ENCODE results near the gene PARD3.
"Not testable (repeated sequence)": the region's sequence is repeated elsewhere in the genome, so short reads cannot be mapped to it uniquely, and the experiment has no call there.

PARD3 gene

DNA sequence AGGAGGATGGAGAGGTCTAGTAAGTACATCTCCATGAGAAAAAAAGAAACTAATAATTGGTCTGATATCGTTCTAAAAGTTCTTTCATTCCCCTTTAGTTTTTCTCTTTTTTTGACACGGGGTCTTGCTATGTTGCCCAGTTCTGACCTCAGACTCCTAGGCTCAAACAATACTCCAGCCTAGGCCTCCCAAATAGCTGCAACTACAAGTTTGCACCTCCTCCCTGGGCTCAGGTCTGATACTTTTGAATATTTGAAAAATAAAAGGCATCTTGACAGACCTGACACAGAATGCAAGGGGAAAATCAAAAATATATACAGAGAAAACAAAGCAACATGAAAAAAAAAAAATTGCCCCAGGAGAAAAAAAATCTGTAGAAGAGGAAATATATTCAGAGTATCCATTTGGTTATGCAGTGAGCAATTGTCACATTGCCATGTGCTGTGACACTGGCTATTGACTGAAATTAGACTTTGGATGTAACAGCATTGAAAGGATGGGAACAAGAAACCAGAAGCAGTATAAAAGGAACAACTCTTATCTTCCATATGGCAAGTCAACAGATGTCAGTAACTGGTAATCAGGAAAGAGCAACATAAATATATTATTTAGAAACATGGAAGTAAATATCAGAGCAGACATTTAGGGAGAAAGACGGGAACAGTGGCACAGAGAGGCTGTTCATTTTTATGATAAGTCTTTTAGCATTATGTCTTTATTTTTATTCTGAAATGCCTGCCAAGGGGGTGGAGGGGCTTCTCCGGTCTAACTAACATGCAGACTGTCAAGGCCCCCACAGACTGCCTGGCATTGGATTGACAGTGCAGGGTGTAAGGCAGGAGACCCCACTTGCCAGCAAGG is 408.4 kb downstream of the PARD3 start:
- DNase-seq = no peak

DNA sequence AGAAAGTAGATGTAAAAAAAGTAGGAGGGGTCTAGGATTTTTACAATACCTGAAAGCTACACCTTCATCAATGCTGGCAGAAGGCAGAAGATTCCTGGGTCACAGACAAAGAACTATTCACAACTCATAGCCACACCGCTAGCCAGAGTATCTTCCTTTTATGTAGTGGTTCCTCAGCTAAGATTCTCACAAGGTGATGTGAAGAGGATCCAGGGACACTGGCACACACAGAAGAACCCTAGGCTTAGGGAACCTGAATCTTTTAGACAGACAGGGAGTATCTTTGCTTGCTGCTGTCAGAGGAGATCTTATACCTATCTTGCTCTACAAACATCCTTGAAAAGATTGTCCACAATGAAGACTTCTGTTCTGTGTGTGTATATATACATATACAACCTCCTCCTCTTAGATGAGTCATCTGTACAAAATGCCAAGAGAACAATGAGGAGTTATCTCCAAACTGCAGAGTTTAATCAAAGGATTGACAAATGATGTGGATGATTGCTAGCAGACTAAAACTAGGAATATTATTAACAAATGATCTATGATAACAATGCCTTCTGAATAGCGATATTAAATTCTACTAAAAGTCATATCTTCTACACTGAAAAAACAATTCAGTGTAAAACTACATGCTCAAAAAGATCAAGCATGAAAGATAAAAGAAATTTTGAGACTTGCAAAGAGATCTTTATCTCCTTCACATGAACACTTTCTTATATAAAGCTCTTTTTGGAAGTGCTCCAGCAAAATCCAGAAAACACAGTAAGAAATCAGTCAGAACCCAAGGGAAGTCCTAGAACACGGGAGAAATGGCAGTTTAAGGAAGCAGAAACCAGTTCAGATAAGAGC is 409.3 kb downstream of the PARD3 start:
- DNase-seq = no peak

DNA sequence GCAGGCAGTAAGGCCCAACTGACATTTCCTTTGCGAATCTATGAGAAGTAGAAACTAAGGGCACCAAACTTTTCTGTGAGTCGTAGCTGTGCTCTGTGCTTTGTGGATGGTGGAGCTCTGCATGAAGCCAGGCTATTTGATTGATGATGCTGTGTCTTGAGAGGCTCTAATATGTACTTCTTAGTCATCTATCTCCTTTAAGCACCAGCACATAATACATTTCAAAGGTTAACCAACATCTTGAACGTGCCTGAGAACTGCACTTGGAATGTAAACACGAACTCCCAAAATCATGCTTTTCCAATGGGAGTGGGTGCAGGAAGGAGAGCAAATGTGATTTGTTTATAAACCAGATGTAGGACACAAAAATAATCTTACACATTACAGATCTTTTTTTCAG is 411.6 kb downstream of the PARD3 start:
- no peak for DNase-seq

DNA sequence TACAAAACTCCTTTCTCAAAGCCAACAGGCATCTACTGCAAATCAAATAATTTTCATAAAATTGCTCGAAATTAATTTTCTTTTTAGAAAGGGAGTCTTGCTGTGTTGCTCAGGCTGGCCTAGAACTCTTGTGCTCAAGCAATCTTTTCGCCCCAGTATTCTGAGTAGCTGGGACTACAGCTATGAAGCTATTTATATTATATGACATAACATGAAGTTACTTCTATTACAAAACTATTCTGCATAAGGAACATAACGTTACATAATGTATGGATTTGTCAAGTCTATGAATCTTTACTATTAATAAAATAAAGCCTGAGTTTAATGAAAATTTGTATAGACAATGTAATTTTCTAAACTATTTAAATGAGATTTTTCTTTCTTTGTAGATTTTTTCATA is 415.0 kb downstream of the PARD3 start:
- DNase-seq = no peak

DNA sequence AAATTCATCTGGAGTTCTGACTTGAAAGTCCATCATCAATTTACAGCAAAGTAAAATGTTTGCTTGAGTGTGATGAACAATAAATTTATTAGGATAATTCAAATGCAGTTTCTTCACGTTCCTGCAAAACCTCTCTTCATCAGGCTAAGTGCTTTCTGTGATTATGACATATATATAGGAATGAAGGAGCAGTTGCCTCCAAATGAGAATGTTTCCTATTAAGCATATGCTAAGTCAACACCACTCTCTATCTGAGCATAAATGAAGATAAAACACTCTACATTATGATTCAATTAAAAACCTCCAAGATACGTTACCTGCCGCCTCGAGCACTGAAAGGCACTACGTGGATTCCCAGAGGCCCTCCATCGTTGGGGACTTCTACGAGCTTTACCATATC is 416.1 kb downstream of the PARD3 start:
- no peak for DNase-seq

DNA sequence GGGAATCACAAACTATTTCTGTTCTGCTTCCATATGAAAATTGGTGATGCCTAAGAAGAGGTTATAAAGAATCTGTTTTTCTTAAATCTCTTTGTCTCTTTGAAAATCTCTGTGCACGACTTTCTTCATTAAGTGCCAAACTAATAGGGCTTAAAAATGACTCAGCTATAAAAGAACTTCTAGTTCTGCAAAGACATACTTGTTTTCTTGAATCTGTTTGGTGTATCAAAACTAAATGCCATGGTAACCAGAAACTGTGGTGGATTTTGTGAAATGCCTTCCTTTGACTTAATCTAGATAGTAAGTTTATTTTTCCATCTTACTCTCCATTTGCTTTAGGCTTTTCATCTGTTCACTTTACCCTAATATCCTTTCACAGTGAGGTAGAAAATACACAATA is 417.8 kb downstream of the PARD3 start:
- no peak for DNase-seq

DNA sequence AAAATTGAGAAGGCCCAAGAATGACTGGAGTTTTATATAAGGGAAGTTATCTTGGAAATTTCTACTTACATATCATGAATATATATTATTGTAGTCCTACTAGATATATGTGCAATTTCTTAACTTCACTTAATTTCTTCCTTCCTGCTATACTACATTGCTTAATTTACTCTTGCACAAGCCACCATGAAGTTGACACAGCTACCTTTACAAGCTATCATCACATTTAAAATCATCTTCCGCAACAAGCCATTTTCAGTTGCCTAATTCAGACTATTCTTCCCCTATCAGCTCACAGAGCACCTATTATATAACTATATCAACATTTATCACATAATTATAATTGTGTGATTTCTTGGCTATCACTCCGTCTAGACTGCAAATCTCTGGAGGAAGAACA is 418.4 kb downstream of the PARD3 start:
- no peak for DNase-seq

DNA sequence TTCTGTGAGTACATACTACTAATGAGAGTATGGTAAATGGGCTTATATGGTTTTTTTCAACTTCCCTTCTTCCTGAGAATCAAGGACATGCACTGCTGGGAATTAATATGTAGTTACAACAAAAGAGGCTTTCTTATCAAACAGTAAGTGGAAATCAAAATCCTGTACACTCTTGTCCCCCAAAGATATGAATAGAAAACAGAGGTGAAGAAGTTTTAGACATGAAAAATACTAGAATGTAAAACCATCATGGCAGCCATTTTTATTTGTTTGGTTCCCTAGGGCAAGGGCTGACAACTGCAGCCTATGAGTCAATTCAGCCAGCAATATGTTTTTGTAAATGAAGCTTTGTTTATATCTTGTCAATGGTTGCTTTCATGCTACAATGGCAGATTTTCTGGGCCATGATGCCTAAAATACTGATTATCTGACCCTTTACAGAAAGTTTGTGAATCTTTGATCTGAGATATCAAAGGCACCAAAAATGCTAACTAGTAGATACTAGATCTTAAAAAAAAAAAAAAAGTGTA is 422.4 kb downstream of the PARD3 start:
- no peak for DNase-seq

DNA sequence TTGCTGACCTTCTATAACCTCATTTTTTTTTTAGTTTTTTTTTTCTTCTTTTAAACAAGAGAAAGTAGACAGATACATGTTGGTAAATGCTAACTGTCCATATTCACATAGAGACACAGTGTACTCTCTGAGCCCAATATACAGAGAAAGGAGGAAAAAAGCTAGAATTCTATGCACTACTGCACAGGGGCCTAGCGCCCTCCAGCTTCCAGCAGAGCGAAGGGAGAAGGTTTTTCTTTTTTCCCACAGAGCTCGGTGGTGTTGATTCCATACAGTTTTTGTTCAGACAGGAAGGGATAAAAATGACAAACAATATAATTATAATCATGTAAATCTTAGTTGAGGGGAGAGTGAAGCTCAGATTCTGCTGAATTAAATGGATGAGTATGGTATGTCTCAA is 423.9 kb downstream of the PARD3 start:
- DNase-seq = not testable (repeated sequence)

DNA sequence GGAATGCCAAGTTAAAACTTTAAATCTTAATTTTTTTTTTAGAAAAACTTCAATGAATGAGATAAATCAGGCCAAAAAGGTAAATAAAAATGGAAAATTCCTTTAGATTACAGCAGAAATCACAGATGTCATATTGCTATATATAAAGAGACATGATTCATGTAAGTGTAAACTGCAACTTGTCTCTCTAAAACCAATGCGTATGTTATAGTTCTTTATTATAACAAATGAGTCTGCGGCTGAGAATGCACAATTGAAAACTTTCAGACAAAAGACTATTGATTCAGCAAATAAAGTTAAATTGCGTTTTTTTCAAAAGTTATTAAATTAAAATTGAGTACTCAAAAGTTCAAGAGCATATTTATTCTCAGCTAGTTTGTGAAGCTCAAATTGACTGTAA is 425.3 kb downstream of the PARD3 start:
- DNase-seq = no peak

DNA sequence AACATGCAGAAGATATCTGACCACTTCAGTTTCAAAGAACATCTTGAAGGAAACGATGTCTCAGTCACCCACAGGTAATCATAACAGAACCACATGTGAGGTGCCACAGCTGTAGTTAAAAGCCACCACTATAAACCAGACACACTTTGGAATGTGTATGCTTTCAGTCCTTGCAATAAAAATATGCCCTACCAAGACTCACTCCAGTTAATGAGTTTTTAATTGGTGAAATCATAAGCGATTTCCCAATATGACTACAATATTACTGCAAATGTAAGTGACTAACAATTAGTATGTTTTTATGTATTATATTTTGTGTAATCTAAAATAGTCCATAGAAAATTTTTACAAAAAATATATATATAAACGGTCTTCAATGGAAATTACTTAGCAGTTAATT is 428.2 kb downstream of the PARD3 start:
- no peak for DNase-seq

DNA sequence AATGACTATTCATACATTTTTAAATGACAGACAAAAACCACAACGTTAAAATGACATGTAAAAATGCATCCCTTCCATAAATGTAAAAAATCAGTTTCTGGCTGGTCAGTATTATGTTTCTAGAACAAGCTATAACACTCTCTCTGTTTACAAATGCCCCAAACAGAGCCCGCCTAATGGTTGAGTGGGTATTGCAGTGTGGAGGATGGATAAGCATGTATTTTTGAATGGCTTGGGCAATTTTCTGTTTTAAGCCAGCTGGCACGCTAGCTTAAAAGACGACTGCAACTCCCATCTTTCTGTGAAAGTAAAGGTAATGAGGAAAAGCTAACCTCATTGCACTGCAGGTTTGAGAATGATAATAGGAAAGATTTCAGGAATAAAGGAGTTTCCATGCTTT is 430.7 kb downstream of the PARD3 start:
- DNase-seq = no peak

DNA sequence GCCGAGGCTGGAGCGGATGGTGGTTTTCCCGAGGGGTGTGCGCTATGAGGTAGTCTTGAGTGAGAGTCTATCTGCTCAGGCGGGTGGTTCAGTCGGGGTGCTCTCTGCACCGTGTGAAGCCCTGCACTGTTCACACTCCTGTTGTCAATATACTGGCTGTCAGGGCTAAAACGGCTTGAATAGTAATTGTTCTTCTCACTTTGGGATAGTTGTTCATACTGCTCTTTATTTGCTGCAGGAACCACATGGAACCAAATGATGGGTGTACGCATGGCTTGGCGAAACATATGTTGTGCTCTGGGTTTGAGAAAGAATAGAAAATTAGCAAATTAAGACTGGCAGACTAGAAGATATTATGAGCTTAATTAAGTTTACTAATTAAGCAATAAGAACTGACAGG is 432.5 kb downstream of the PARD3 start:
- no peak for DNase-seq

DNA sequence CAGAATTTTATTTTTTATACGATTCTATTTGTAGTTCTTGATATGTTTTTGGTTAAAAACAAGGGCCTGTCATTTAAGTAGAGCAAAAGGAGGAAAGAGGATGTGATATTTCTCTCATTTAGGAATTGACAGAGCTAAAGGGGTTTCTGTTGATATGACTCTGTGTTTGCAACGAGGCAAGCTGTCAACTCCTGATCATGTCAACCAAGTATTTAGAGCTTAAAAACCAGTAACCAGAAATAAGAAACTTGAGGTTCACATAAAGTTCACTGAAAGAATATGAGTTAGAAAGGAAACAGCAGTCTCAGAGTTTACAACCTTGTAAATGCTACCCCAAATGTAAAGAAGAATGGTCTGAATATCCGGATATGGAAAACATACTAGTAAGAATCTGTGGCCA is 434.2 kb downstream of the PARD3 start:
- no peak for DNase-seq

DNA sequence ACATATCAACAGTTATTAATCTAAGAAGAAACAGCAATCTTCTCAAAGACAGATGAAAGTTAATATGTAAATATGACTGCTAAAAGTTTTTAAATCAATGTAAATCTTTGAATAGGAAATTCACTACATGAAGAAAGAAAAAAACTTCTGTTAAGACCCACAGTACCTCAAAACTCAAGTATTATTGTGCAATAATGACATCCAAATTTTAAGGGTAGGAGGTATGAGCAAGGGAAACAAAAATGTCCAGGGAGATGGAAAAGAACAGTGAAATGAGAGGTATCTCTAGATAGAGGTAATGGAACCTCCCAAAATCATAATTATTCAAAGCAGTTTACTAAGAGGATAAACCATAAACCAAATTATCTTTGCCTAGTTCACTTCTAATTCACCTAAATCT is 436.8 kb downstream of the PARD3 start:
- no peak for DNase-seq

DNA sequence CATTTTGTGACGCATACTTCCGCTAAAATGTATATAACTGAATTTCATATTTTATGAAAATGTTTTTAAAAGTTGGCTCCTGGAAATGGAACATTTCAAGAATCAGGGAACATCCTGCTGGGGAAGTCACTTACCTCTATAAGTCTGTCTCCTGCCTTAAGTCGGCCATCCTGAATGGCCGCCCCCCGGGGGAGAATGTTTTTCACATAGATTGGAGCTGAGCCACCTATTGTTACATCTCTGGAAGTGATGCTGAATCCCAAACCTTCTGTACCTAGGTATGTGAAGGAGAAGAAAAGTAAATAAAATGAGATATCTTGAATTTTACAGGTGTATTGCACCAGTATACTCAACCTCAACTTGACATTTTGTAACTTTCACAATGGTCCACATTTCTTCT is 437.3 kb downstream of the PARD3 start:
- DNase-seq = no peak

DNA sequence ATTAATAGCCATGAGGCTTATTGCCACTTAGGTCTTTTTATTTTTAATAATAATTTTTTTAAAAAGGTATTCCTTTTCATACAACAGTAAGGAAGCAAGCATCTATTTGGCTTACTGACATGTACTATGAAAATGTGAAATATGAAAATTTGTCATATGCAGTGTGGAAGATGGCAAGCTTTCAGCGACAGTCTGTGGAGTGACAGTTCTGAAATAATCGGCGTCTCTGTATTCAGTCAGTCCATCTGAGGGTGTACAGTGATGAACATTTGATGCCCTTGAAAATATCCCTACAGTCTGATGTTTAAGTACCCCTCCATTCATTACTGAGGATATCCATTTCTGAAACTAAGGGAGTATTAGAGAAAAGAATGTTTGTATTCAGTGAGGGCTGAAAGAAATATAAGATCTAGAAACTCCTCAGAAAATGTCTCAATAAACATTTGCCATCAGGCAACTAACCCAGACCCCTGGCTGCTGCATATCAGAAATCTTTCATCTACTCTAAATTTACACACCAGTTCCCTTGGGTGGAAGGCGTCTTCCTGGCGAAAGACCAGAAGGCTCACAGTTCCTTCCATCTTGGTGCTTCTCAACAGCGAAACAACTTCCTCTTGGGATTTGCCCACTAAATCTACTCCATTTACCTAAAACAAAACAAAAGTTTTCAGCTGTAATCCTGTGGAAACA is 440.6 kb downstream of the PARD3 start:
- DNase-seq = no peak

DNA sequence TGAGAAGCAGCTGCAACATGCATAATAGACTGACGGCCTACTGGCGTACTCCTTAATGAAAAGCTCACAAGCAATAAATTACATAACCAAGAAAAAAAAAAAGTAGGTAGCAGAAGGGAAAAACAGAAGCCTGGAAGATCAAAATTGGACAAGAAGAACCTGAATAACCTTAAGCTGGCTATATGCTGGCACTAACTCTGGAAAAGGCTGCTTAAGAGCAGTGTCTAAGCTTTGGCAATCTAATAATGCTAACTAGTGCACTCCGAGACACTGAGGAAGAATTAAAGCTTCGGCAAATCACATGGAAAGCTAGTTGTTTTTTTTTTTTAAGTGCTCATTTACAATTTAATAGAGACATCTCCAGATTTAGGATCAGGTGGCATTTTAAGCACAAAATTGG is 441.9 kb downstream of the PARD3 start:
- no peak for DNase-seq

DNA sequence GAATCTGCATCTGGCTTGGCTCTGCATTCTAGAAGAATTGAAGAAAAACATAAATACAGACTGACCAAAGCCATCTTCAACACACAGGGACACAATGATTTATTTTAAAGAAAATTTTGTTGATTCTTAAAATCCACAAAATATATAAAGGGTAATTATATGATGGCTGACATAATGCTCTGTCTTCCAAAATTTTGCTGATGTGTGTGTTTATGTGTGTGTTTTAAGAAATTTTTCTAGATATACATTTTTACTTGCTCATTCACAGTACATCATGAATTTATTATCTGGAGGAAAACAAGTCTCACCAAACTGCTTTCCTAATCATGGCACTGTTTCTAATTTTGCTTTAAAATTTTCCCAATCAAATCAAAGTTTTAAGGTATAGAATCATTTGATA is 442.6 kb downstream of the PARD3 start:
- DNase-seq = no peak

DNA sequence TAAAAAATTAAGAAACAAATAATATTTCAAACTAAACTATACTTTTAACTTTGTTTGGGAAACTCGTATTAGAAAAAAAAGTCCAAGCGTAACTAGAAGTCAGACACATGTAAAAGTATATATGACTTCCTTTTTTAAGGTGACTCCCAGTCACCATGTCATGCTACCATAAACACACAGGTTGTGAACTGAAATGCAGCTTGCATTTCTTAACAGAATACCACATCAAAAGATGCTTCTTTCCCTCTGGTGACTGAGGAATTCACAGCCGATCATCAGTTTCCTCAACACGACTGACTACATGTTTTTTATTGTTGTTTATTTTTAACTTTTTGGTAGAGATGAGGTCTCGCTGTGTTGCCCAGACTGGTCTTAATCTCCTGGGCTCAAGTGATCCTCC is 445.0 kb downstream of the PARD3 start:
- DNase-seq = no peak

DNA sequence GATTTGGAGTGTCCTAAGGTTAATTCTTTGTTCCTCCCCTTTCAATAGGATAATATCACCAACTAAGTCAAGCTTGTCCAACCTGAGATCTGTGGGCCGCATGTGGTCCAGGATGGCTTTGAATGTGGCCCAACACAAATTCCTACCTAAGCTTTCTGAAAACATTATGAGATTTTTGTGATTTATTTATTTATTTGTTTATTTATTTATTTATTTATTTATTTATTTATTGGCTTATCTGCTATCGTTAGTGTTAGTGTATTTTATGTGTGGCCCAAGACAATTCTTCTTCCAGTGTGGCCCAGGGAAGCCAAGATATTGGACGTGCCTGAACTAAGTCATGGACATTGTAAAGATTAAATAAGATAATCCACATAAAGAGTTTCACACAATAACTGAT is 446.0 kb downstream of the PARD3 start:
- DNase-seq = no peak

DNA sequence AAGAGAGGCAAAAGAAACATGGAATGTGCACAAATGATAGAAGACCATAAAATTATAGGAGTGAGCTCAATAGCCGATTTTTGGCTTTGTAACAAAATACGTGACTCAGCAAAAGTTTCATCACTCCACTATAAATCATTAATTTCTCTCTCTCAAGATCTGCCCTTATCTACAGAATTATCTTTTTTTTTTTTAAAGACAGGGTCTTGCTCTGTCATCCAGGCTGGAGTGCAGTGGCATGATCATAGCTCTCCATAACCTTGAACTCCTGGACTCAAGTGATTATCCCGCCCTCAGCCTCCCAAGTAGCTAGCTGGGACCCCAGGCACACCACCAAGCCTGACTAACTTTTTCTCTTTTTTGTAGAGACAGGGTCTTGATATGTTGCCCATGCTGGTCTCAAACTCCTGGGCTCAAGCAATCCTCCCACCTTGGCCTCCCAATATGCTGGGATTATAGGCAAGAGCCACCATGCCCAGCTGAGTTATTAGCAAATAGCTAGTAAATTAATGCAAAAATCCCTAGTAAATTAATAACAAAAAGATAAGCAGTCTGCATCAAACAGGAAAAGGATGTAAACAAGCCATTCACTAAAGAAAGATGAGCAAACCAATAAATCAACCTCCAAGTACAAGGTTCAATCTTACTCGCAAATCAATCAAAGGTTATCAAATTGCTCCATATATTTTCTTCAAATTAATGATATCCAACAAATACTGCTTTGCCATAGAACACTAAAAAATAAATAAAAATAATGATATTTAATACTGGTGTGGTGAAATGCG is 450.7 kb downstream of the PARD3 start:
- DNase-seq = no peak

DNA sequence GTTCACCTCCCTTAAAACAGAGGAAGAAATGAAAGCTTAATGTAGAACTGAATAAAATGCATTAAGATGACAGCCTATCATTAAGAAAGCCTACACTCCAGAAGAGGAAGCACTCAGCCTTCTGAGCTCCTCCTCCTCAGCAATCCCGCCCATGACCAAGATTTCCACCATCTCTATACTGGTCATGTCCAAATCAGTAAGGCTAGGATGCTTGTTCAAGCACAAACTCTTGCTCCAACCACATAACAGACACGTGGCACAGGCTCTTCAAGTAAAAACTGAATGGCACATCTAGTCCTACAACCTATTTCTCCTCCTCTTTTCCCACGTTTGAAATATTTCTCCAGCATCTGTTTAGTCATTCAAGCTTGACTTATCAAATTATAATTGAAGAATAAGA is 454.1 kb downstream of the PARD3 start:
- DNase-seq = no peak

Data from activated gamma-delta T cell treated with Interleukin-2 at 50 U/mL for 16 hours (primary cell).